Neural progenitor cell (in vitro differentiated cells): ENCODE data around the gene SMYD3. TPM values are rescaled to one million over a fixed set of nuclear protein-coding genes. Genes with fewer than 3 reads are reported as not detected.

Source experiments
- DNase-seq: peaks from one replicate; pipeline ENCODE4 v3.0.0-alpha.2; 2016; ENCODE audit warnings: low spot score
- H2AFZ ChIP-seq: fragments of 200-600 bp; sonication (generic); replicated peaks from 2 replicates; pipeline ENCODE4 v1.6.1; 2016; ENCODE audit warnings: antibody characterized with exemption
- H3F3A ChIP-seq: fragments of 200-600 bp; sonication (generic); 2 replicates; pipeline ENCODE4 v1.6.1; 2016; ENCODE audit warnings: antibody characterized with exemption, low read depth
- H3K27ac ChIP-seq: fragments of 200-600 bp; sonication (generic); 2 replicates; pipeline ENCODE4 v1.5.1; 2016; ENCODE audit warnings: mild to moderate bottlenecking
- H3K27me3 ChIP-seq: fragments of 200-600 bp; sonication (generic); 2 replicates; pipeline ENCODE4 v1.6.1; 2016; ENCODE audit warnings: mild to moderate bottlenecking, moderate library complexity
- H3K36me3 ChIP-seq: fragments of 200-600 bp; sonication (generic); 2 replicates; pipeline ENCODE4 v1.5.1; 2016
- H3K4me1 ChIP-seq: fragments of 200-600 bp; sonication (generic); 2 replicates; pipeline ENCODE4 v1.6.1; 2016; ENCODE audit warnings: mixed run types
- H3K4me2 ChIP-seq: fragments of 200-600 bp; sonication (generic); 2 replicates; pipeline ENCODE4 v1.6.1; 2016
- H3K4me3 ChIP-seq: fragments of 200-600 bp; sonication (generic); 2 replicates; pipeline ENCODE4 v1.5.1; 2016
- H3K79me2 ChIP-seq: fragments of 200-600 bp; sonication (generic); 2 replicates; pipeline ENCODE4 v1.6.1; 2016; ENCODE audit warnings: low read depth
- H3K9ac ChIP-seq: fragments of 200-600 bp; sonication (generic); 2 replicates; pipeline ENCODE4 v1.6.1; 2016
- H3K9me3 ChIP-seq: fragments of 200-600 bp; sonication (generic); 2 replicates; pipeline ENCODE4 v1.5.1; 2016; ENCODE audit warnings: low read depth
- H4K20me1 ChIP-seq: fragments of 200-600 bp; sonication (generic); 2 replicates; pipeline ENCODE4 v1.6.1; 2016; ENCODE audit warnings: low read depth
- H3K27ac Mint-ChIP-seq: 3 replicates; pipeline ENCODE4 v1.8.0; 2021; ENCODE audit warnings: mixed read lengths
- H3K27me3 Mint-ChIP-seq: 2 replicates; pipeline ENCODE4 v1.8.0; 2022; ENCODE audit warnings: low read depth, mild to moderate bottlenecking, inconsistent platforms, moderate library complexity, mixed read lengths; ENCODE audit not compliant: insufficient read depth
- H3K36me3 Mint-ChIP-seq: 3 replicates; pipeline ENCODE4 v1.8.0; 2021; ENCODE audit warnings: mixed read lengths
- H3K4me1 Mint-ChIP-seq: 3 replicates; pipeline ENCODE4 v1.8.0; 2021; ENCODE audit warnings: mixed read lengths
- H3K4me3 Mint-ChIP-seq: 3 replicates; pipeline ENCODE4 v1.8.0; 2021; ENCODE audit warnings: mild to moderate bottlenecking, moderate library complexity, mixed read lengths
- H3K9me3 Mint-ChIP-seq: 3 replicates; pipeline ENCODE4 v1.8.0; 2020; ENCODE audit warnings: mixed read lengths
- EZH2 ChIP-seq: fragments of 200-600 bp; sonication (generic); IDR thresholded peaks from 2 replicates; pipeline ENCODE4 v1.6.1; 2017; ENCODE audit warnings: antibody characterized with exemption, mild to moderate bottlenecking, moderate library complexity
- EZH2phosphoT487 ChIP-seq: fragments of 200-600 bp; sonication (generic); IDR thresholded peaks from 2 replicates; pipeline ENCODE4 v1.6.1; 2017; ENCODE audit warnings: antibody characterized with exemption
- total RNA-seq: library from RNA; depleted of rRNA; stranded (reverse); fragments of >200 nt; gene quantifications from 2 replicates; pipeline ENCODE4 v1.2.3, GENCODE V29; 2015; ENCODE audit warnings: low replicate concordance
- TF ChIP-seq, protein P1 (sequence below): fragments of 200-600 bp; sonication (generic); IDR thresholded peaks from 2 replicates; pipeline ENCODE4 v1.5.1; 2017; ENCODE audit warnings: antibody characterized with exemption, mild to moderate bottlenecking

SMYD3 gene
- total RNA-seq, 1 donor from 2014 or later = 43.2 TPM

DNA sequence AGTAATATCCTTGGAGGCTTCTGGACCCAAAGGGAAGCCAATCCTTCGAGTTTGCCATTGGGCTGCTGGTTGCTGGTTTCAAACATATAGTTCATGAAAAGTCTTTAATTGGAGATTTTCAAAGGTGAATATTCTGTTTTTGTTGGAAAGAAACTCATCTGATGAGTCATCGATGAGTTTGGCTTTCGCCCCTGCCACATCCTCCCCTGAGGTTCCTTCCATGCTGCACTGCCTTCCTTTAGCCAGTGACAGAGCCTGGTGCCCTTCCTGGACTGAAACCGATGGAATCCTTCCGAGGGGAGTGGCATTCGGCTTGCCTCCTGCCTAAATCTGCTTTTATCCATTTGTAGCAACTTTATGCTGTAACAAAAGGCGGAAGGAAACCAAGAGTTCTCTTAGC lies 802.3 kb downstream of the SMYD3 start:
- Histone ChIP-seq H4K20me1 (no peaks in the 10 kb centered on the region), H3F3A (no peaks in the 10 kb centered on the region), H3K79me2 (no peaks in the 10 kb centered on the region), H3K27me3 (no peaks in the 10 kb centered on the region), H3K4me1 (peaks cover 10% of the 10 kb centered on the region), H3K9ac (no peak overlapping the region), H3K27ac (no peak overlapping the region), H3K4me2 (no peak overlapping the region), H3K4me3 (no peak overlapping the region), H3K36me3 (no peaks in the 10 kb centered on the region), H2AFZ (no peak overlapping the region), H3K9me3 (no peaks in the 10 kb centered on the region)
- DNase-seq = no peak
- Mint-ChIP-seq H3K27me3 (peaks cover 12% of the 10 kb centered on the region), H3K9me3 (no peaks in the 10 kb centered on the region), H3K4me1 (peaks cover 3% of the 10 kb centered on the region), H3K4me3 (no peak overlapping the region), H3K27ac (no peak overlapping the region), H3K36me3 (peaks cover 9% of the 10 kb centered on the region)
- TF ChIP-seq, protein P1, sequence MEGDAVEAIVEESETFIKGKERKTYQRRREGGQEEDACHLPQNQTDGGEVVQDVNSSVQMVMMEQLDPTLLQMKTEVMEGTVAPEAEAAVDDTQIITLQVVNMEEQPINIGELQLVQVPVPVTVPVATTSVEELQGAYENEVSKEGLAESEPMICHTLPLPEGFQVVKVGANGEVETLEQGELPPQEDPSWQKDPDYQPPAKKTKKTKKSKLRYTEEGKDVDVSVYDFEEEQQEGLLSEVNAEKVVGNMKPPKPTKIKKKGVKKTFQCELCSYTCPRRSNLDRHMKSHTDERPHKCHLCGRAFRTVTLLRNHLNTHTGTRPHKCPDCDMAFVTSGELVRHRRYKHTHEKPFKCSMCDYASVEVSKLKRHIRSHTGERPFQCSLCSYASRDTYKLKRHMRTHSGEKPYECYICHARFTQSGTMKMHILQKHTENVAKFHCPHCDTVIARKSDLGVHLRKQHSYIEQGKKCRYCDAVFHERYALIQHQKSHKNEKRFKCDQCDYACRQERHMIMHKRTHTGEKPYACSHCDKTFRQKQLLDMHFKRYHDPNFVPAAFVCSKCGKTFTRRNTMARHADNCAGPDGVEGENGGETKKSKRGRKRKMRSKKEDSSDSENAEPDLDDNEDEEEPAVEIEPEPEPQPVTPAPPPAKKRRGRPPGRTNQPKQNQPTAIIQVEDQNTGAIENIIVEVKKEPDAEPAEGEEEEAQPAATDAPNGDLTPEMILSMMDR = no peak
- TF ChIP-seq EZH2phosphoT487 (no peak), EZH2 (no peak)

DNA sequence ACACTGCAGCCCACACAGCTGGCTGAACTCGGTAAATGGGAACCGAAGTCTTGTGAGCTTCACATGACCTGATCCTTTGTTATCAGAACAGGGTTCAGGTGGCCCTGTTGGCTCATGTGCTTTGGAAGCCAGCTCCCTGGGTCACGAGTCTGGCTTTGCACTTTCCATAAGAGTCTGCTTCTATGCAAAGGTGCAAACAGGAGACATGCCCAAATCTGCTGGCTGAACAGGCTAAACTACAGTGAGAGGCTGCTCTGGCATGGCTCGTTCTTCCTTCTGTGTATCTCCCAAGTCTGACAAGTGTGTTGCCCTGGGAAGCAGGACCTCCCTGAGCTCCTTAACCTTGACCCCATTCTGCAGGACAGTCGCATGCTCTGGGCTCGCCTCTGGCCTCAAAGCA lies 802.7 kb downstream of the SMYD3 start:
- no peaks in the 10 kb centered on the region for H3K79me2 ChIP-seq
- peaks cover 12% of the 10 kb centered on the region for H3K27me3 Mint-ChIP-seq
- no peak for DNase-seq
- no peak overlapping the region for H3K9ac ChIP-seq
- peaks cover 9% of the 10 kb centered on the region for H3K36me3 Mint-ChIP-seq
- H3K27me3 ChIP-seq = no peaks in the 10 kb centered on the region
- H3K9me3 ChIP-seq = no peaks in the 10 kb centered on the region
- H3K27ac ChIP-seq = no peak overlapping the region
- H3K4me1 Mint-ChIP-seq = peaks cover 3% of the 10 kb centered on the region
- no peaks in the 10 kb centered on the region for H3K36me3 ChIP-seq
- H3F3A ChIP-seq = no peaks in the 10 kb centered on the region
- no peak overlapping the region for H3K4me2 ChIP-seq
- H3K27ac Mint-ChIP-seq = no peak overlapping the region
- TF ChIP-seq EZH2phosphoT487 (no peak), EZH2 (no peak)
- TF ChIP-seq, protein P1 = no peak
- H4K20me1 ChIP-seq = no peaks in the 10 kb centered on the region
- no peak overlapping the region for H3K4me3 Mint-ChIP-seq
- no peak overlapping the region for H3K4me3 ChIP-seq
- no peaks in the 10 kb centered on the region for H3K9me3 Mint-ChIP-seq
- no peak overlapping the region for H2AFZ ChIP-seq
- H3K4me1 ChIP-seq = peaks cover 10% of the 10 kb centered on the region

DNA sequence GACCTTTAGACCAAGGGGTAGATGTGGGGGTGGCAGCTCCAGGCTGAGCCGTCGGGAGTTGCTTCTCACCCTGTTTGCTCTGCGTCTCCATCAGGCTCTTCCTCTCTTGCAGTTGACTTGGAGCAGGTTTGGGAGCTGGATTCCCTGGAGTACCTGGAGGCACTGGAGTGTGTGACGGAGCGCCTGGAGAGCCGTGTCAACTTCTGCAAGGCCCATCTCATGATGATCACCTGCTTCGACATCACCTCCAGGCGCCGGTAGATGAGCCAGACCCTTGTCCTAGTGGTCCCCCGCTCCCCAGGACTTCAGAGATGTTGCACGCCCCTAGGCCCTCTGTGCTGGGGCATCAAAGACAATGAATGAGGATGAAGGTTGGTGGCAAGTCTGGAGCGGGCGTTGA lies 804.7 kb downstream of the SMYD3 start:
- Histone ChIP-seq H3K4me1 (peaks cover 3% of the 10 kb centered on the region), H2AFZ (no peak overlapping the region), H3K4me2 (no peak overlapping the region), H3K36me3 (no peaks in the 10 kb centered on the region), H3K4me3 (no peak overlapping the region), H4K20me1 (no peaks in the 10 kb centered on the region), H3K9ac (no peak overlapping the region), H3K27ac (no peak overlapping the region), H3K27me3 (no peaks in the 10 kb centered on the region), H3F3A (no peaks in the 10 kb centered on the region), H3K79me2 (no peaks in the 10 kb centered on the region), H3K9me3 (no peaks in the 10 kb centered on the region)
- Mint-ChIP-seq H3K27ac (no peak overlapping the region), H3K9me3 (no peaks in the 10 kb centered on the region), H3K4me3 (no peak overlapping the region), H3K36me3 (peaks cover 11% of the 10 kb centered on the region), H3K27me3 (peaks cover 6% of the 10 kb centered on the region), H3K4me1 (peaks cover under 1% of the 10 kb centered on the region)
- no peak for DNase-seq
- TF ChIP-seq, protein P1 = no peak
- TF ChIP-seq EZH2phosphoT487 (no peak), EZH2 (no peak)

DNA sequence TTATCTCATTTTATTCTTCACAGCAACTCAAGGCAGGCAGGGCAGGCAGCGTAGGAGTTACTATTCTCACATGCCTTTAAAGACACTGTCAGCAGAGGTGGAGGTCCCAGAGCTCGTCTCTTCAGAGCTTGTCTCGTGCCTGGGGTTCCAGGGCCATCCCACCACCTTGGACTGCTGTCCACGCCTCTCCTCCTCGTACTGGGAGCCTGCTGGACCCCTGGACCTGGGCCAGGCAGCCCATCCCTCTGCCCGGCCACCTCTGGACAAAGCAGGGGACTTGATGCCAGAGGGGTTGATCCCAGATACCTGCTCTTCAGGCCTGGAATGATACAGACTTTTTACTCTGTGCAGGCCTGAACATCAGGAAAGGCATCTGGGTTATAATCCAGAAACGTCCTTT lies 805.4 kb downstream of the SMYD3 start:
- no peak overlapping the region for H2AFZ ChIP-seq
- H3K4me1 ChIP-seq = no peaks in the 10 kb centered on the region
- H3K4me2 ChIP-seq = no peak overlapping the region
- H3K27me3 Mint-ChIP-seq = peaks cover 5% of the 10 kb centered on the region
- H3K36me3 ChIP-seq = no peaks in the 10 kb centered on the region
- H3K27ac ChIP-seq = no peak overlapping the region
- H3F3A ChIP-seq = no peaks in the 10 kb centered on the region
- TF ChIP-seq EZH2 (no peak), EZH2phosphoT487 (no peak)
- TF ChIP-seq, protein P1 = no peak
- no peaks in the 10 kb centered on the region for H3K27me3 ChIP-seq
- no peak for DNase-seq
- H3K36me3 Mint-ChIP-seq = peaks cover 11% of the 10 kb centered on the region
- H3K4me3 Mint-ChIP-seq = no peak overlapping the region
- no peaks in the 10 kb centered on the region for H3K79me2 ChIP-seq
- H3K27ac Mint-ChIP-seq = no peak overlapping the region
- no peaks in the 10 kb centered on the region for H4K20me1 ChIP-seq
- H3K9ac ChIP-seq = no peak overlapping the region
- H3K4me1 Mint-ChIP-seq = no peaks in the 10 kb centered on the region
- H3K4me3 ChIP-seq = no peak overlapping the region
- no peaks in the 10 kb centered on the region for H3K9me3 Mint-ChIP-seq
- no peaks in the 10 kb centered on the region for H3K9me3 ChIP-seq
